CD4-positive, alpha-beta T cell treated with Interleukin-17A for 4 hours (primary cell): Measurements from ENCODE around the gene CFAP141.
"Not testable (repeated sequence)": the region's sequence is repeated elsewhere in the genome, so short reads cannot be mapped to it uniquely, and the experiment has no call there.

ENCODE experiments used
- DNase-seq: peaks from one replicate; pipeline ENCODE4 v3.0.0-alpha.2; 2020; ENCODE audit warnings: mixed read lengths

The CFAP141 gene

DNA sequence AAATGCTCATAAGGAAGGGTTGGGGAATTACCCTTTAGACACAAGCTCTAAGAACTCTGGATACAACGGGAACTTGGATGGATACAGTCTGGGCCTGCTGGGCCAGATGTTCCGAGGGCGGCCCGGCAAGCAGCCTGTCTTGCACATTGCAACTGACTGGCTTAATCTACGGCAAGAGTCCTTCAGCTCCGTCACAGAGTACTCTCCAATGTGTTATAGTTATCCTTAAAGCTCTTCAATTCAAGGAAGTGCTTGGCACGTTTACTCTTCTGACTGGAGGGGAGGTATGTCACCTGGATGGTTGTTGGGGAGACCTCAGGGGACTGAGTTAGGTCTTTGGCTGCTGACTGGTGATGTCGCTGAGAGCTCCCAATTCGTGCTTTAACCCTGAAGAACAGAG, 1.1 kb upstream of the CFAP141 start:
- no peak for DNase-seq

DNA sequence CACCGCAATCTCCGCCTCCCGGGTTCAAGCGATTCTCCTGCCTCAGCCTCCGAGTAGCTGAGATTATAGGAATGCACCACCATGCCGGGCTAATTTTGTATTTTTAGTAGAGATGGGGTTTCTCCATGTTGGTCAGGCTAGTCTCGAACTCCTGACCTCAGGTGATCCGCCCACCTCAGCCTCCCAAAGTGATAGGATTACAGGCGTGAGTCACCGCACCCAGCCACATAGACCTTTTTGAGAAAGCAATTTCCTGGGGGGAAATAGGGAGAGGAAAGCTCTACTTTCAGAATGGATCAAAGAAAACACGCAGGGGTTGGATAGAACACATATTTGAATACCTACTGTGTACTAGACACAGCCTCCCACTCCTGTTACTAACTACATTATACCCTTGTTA, 355 bp downstream of the CFAP141 start:
- not testable (repeated sequence) for DNase-seq

GRCh38 chr1:154199563-154199879, 6.6 kb downstream of the CFAP141 start:
- no peak for DNase-seq

GRCh38 chr1:154198756-154199562, 7.2 kb downstream of the CFAP141 start:
- peak; percentile 63 for DNase-seq

DNA sequence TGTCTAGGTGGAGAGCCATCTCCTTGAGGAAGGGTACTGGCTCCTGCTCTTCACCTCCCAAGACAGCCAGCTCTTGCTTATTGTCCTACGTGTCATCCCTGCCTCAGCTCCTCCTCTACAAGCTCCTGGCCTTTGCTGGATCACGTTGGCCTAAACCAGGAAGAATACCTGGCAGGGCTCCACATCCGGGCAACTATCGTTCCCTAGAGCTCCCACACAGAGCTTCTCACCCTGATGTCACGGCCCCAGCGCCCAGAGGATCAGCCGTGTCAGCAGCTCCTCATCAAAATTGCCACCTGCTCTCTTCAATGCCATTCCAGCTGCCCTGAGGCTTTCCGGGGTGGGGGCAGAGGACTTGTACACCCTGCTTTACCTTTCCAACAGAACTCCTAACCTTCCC, 12.3 kb downstream of the CFAP141 start:
- DNase-seq, result no peak

GRCh38 chr1:154192476-154192875, 13.7 kb downstream of the CFAP141 start:
- DNase-seq, result no peak

DNA sequence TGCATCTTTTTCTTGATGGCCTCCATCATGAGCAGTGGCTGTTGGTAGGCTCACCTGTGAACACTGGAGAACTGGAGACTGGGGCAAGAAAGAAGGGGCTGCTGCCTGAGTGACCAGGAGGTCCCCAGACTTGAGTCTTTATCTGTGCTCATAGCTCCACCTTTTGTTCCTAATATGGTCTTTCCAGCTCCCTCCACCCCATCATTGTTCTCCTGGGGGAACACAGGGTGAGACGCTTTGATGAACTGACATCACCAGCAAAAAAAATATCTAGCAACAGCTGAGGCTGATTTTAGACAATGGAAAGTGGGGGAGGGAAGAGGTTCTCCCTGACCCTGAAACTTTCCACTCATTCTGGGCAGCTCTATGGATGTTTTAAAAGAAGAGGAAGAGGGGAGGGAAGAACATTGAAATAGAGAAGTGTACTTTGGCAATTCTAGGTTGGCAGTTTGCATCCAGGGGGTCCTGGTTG, 14.1 kb downstream of the CFAP141 start, which contains the start of gene TPM3:
Gene TPM3 (minus strand): TSS at position 111 of the 472 bp plus-strand sequence. CDS start 82 bp downstream, at position 29.
- no peak for DNase-seq

GRCh38 chr1:154190550-154190949, 15.6 kb downstream of the CFAP141 start:
- DNase-seq, result no peak

DNA sequence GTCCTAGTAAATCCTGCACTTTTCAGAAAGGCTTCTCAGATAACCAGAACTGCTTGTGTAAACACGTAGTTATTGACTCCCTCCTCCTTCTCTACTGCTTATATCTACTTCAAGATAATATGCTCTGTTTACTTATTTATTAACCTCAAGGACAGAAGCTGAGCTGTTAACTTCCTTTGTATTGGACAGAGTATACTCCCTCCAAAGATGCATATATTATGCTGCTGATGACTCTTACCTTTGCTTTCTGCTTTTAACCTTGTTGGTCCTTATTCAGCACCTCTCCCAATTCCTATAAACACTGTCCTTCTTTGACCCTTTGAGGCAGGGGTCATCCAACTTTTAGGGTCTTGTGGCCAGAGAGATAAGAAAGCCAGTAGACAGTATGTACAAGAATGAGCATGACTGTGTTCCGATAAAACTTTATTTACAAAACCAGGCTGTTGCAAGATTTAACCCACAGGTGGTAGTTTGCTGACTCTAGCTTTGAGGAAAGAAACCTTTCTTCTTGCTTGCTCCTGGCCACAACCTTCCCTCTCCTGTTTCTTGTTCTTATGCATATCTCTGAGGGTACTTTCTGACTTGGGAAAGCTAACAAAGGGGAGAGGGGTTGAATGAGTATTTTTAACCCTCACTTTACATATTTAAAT, 19.2 kb downstream of the CFAP141 start:
- DNase-seq, result no peak

GRCh38 chr1:154186177-154186576, 20.0 kb downstream of the CFAP141 start:
- DNase-seq, result peak; percentile 70

- peak; percentile 94 for DNase-seq
Observed at GRCh38 chr1:154183046-154183915, 22.9 kb downstream of the CFAP141 start.

- DNase-seq, result peak; percentile 74
Observed at GRCh38 chr1:154182344-154183045, 23.6 kb downstream of the CFAP141 start.

DNA sequence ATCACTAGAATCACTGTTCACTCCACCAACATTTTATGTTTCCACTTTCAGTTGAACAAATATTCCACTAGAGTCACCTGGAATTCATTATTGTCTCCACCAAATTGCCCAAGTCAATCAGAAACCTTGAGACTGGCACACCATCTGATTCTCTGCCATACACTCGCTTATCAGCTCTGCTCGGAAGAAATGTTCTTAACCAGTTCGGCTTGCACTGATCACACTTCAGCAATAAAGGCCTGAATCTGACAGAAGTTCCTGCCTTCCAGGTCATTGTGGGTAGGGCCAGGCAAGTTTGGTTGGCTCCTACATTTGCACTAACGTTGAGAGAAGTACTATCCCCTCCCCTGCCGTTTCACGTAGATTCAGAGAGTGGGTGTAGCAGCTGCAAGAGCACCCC, 24.2 kb downstream of the CFAP141 start:
- no peak for DNase-seq

- DNase-seq, result no peak
Observed at GRCh38 chr1:154179946-154180687, 26.0 kb downstream of the CFAP141 start.

GRCh38 chr1:154178911-154179811, 27.0 kb downstream of the CFAP141 start:
- DNase-seq, result no peak

DNA sequence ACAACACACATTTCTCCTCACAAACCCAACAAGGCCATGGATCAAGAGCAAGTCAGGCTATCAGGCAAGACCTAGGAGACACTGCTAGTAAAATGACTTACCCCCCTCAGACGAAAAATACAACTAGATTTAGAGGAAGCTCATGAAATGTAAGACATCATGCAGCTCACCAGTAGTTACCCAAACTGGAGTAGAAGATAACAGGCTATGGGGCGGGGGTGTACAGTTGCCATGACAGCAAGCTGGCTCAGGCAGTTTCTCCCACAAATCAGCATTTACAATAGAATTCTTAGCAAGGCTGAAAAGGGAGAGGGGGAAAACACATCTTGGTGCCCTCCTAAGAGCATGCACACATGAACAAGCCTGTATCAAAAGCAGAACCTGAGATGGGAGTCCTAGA, 28.1 kb downstream of the CFAP141 start:
- no peak for DNase-seq

DNA sequence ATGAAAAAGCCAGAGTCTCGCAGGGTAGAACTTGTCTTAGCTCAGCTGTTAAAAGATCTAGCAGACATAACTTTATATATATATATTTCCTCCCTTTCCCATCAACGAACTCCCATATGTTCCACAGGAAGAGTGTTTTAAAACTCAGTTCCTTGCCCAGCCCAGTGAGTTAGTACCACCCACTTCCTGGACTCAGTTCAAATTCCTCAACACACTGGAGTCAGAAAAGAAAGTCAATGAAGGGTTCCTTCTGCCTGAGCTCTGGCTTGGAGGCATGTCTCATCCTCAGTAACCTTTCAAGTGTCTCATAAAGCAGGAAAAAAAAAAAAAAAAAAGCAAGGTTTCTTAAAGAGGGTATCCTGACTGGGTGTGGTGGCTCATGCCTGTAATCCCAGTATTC, 29.8 kb downstream of the CFAP141 start:
- peak; percentile 19 for DNase-seq

- DNase-seq, result no peak
Observed at GRCh38 chr1:154174654-154175053, 31.5 kb downstream of the CFAP141 start.

DNA sequence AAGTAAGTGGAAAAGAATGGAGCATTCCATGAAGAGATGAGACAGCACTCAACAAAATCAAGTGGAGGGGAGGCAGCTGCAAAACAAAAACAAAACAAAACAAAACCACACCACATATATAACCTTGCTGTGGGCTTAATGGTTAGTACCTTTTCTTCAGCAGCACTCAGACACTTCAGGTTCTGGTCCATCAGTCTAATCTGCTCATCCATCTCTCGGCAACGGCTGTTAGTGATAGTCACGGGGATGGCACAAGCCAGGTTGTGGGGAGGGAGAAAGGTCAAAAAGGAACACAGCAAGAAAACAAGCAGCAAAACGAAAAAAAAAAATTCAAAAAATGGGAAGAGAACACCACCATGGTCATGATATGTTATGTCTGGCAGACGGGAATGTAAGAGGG, 34.3 kb downstream of the CFAP141 start:
- DNase-seq, result no peak

DNA sequence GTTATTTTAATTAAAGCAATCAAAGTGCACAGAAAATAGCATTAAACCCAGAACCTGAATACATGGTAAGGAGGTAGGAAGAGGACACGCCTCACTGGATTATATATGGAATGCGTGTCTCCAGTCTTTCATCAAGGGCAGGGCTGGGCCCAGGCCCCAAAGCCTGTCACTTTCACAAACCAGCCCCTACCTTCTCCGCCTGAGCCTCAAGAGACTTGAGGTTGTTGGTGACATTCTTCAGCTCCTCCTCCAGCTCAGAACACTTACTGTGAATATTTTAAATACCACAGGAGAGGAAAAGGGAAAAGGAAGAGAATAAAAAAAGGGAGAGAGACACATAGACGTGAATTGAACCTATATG, 34.9 kb downstream of the CFAP141 start:
- DNase-seq, result no peak
